ENCODE results near the gene PPP4R3A.

- TF ChIP-seq POLR2A (IDR thresholded peaks at IDR 0.05) (no peak), CTCF (IDR thresholded peaks at IDR 0.05) (no peak)
Measured at GRCh38 chr14:91419451-91419850, 90.7 kb downstream of the PPP4R3A start.

Data from thyroid gland (tissue), 4 donors.